Thyroid gland (tissue), 4 donors: ENCODE data around the gene TENM3. TPM values are rescaled to one million over a fixed set of nuclear protein-coding genes. Genes with fewer than 3 reads are reported as not detected.

Experiments used
- DNase-seq, 2 donors: peaks; one replicate each; pipeline ENCODE4 v3.0.0-alpha.2; 2019
- H3K27ac ChIP-seq, 3 donors: fragments of 200-600 bp; sonication (generic); 1 replicate in 2 of 3; 2 replicates in 1 of 3; pipeline ENCODE4 v1.5.1; 2016 to 2019; ENCODE audit warnings: mild to moderate bottlenecking in 1 of 3, moderate library complexity in 1 of 3
- H3K27me3 ChIP-seq: fragments of 200-600 bp; sonication (generic); one replicate; pipeline ENCODE4 v1.5.1; 2019
- H3K36me3 ChIP-seq, 2 donors: fragments of 200-600 bp; sonication (generic); one replicate each; pipeline ENCODE4 v1.5.1; 2016 to 2019
- H3K4me1 ChIP-seq, 2 donors: fragments of 200-600 bp; sonication (generic); one replicate each; pipeline ENCODE4 v1.5.1; 2017 to 2019
- H3K4me3 ChIP-seq, 3 donors: fragments of 200-600 bp; sonication (generic); replicated peaks in 1 of 3; 1 replicate in 2 of 3; 2 replicates in 1 of 3; pipeline ENCODE4 v1.5.1; 2016; ENCODE audit warnings: mild to moderate bottlenecking in 1 of 3
- H3K9me3 ChIP-seq: fragments of 200-600 bp; sonication (generic); one replicate; pipeline ENCODE4 v1.5.1; 2017
- POLR2A ChIP-seq, 2 donors: fragments of 450-650 bp; IDR thresholded peaks; one replicate each; pipeline ENCODE4 v1.6.1; 2017; ENCODE audit warnings: antibody characterized with exemption in 2 of 2, mild to moderate bottlenecking in 2 of 2, moderate library complexity in 1 of 2
- WGBS, 2 donors: methylation state at CpG; one replicate each; pipeline ENCODE4 v1.1.5; 2017; 5-methylcytosine and 5-hydroxymethylcytosine counted together
- intact Hi-C: fragments of 100-400 bp; cut with DNase I; formaldehyde crosslinking; loops from one replicate; pipeline ENCODE4 v1.15.1; 2023
- total RNA-seq, 4 donors: library from RNA; depleted of rRNA; stranded (reverse); fragments of >200 nt; gene quantifications; one replicate each; pipeline ENCODE4 v1.2.3, GENCODE V29; 2016
- TF ChIP-seq, protein P1 (sequence below), 6 experiments: fragments of 200-600 bp in 3 of 6; fragments of 450-650 bp in 3 of 6; sonication (generic) in 3 of 6; IDR thresholded peaks; one replicate each; pipeline ENCODE4 v1.5.1; 2016 to 2019; ENCODE audit warnings: antibody characterized with exemption in 6 of 6, mild to moderate bottlenecking in 2 of 6, inconsistent platforms in 1 of 6, moderate library complexity in 1 of 6

Gene TENM3
- total RNA-seq, 4 donors from 2014 or later, result 41.8 to 82.2 (median 68.1) TPM

DNA sequence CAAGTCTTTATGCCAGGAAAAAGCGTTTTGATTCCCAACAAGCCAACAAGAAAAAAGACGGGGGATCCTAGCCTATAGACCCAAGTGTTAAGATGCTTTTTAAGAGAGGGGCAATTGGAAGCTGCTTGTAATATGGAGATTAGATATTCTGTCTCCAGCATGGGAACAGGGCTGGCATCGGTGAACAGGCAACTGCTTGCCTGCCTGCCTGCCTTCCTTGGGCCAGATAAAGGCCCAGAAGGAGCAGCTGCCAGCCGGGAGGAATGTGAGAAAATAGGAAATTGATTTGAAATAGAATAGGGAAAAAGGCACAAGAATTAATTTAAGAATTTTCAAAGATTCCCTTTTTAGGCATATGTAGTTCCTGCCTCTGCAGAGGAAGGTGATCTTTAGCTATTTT lies 192.2 kb downstream of the TENM3 start:
- H3K36me3 ChIP-seq, result no peaks in the 10 kb centered on the region
- no peaks in the 10 kb centered on the region for H3K4me1 ChIP-seq
- H3K4me3 ChIP-seq, result no peak overlapping the region
- WGBS, 2 donors, result 82 to 90% methylated on average over 4 of the region's 4 CpGs
- H3K27me3 ChIP-seq, result no peaks in the 10 kb centered on the region
- DNase-seq, result no peak
- H3K9me3 ChIP-seq, result no peaks in the 10 kb centered on the region
- intact Hi-C loops, result no loop called here
- H3K27ac ChIP-seq, result no peak overlapping the region
- TF ChIP-seq, protein P1, sequence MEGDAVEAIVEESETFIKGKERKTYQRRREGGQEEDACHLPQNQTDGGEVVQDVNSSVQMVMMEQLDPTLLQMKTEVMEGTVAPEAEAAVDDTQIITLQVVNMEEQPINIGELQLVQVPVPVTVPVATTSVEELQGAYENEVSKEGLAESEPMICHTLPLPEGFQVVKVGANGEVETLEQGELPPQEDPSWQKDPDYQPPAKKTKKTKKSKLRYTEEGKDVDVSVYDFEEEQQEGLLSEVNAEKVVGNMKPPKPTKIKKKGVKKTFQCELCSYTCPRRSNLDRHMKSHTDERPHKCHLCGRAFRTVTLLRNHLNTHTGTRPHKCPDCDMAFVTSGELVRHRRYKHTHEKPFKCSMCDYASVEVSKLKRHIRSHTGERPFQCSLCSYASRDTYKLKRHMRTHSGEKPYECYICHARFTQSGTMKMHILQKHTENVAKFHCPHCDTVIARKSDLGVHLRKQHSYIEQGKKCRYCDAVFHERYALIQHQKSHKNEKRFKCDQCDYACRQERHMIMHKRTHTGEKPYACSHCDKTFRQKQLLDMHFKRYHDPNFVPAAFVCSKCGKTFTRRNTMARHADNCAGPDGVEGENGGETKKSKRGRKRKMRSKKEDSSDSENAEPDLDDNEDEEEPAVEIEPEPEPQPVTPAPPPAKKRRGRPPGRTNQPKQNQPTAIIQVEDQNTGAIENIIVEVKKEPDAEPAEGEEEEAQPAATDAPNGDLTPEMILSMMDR (IDR thresholded peaks at IDR 0.05), result no peak
- TF ChIP-seq POLR2A (IDR thresholded peaks at IDR 0.05), result no peak

DNA sequence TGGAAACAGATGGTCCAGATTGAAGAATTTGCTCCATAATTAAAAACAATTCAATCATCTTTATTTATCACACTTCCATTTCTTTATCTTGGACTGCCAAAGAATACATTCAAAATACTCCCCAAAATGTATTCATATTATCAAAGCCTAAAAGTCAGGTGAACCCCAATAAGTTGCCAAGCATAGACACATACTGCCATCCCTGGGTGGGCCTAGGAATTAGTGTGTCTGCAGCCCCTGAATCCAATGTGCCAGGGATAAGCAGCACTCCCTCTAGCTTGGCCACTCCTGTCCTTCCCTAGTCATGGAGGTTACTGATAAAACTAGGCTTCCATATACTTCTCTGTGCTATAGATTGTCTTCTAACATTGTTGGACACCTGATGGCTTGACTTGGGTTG lies 199.9 kb downstream of the TENM3 start:
- TF ChIP-seq POLR2A (IDR thresholded peaks at IDR 0.05), result no peak
- TF ChIP-seq, protein P1 (IDR thresholded peaks at IDR 0.05), result no peak

GRCh38 chr4:182447767-182448280 lies 204.6 kb downstream of the TENM3 start:
- Histone ChIP-seq H3K4me3 (peak overlapping the region; percentile 57 to 76 (median 75)), H3K27me3 (no peaks in the 10 kb centered on the region), H3K9me3 (no peaks in the 10 kb centered on the region), H3K27ac (peak overlapping the region in 2 of 3 donors; percentile 47 to 77), H3K36me3 (no peaks in the 10 kb centered on the region), H3K4me1 (no peaks in the 10 kb centered on the region)
- DNase-seq, result peak; percentile 21 to 26
- TF ChIP-seq, protein P1 (IDR thresholded peaks at IDR 0.05), result no peak
- peak in 1 of 2 donors; percentile 5 for TF ChIP-seq POLR2A (IDR thresholded peaks at IDR 0.05)
- WGBS, 2 donors, result 10 to 13% methylated on average over 23 of the region's 25 CpGs
- intact Hi-C loops, result no loop called here

More for the DNA sequence above, 199.9 kb downstream of the TENM3 start:
- intact Hi-C loops, result no loop called here
- Histone ChIP-seq H3K36me3 (no peaks in the 10 kb centered on the region), H3K27me3 (no peaks in the 10 kb centered on the region), H3K9me3 (no peaks in the 10 kb centered on the region), H3K27ac (no peak overlapping the region), H3K4me1 (no peaks in the 10 kb centered on the region), H3K4me3 (no peak overlapping the region)
- no peak for DNase-seq

DNA sequence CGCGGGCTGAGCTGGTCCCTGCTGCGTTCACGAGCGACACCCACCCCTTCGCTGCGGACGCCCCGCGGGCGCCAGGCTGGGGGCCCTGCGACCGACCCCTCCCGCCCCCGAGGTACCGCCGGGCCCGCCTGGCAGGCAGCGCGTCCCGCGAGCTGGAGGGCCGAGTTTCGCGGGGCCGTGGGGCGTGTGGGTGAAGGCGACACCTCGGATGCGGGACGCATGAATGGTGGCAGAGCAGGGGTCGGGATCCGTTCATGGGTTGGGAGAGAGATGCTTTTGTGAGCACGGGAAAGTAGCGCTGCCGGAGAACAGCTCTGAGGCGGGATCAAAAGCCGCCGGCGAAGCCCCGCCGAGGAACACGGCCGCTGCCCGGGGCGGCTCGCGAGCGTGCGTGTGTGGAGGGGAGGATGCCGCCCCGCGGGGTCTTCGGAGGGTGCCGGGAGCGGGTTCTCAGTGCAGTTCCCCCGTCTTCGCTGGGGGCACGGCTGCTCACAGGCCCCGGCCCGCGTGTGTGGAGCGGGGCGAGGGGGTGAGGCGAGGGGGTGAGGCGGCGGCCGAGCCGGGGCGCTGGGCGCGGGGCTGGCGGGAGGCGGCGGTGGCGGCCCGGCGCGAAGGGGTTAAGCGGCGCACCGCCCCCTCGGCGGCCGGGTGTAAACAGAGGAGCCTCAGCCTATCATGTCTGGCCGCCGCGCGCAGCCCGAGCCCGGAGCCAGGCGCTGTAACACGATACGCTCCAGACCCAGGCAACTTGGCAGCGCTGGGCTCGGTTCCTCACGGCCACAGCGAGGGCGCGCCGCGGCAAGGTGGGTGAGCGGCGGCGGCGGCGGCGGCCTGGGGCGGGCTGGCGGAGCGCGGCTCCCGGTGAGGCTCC lies 205.3 kb downstream of the TENM3 start:
- Histone ChIP-seq H3K27ac (peak overlapping the region in 2 of 3 donors; percentile 47 to 77), H3K36me3 (no peaks in the 10 kb centered on the region), H3K4me3 (peak overlapping the region; percentile 57 to 76 (median 75)), H3K9me3 (no peaks in the 10 kb centered on the region), H3K4me1 (no peaks in the 10 kb centered on the region), H3K27me3 (no peaks in the 10 kb centered on the region)
- WGBS, 2 donors, result 0 to 6% methylated on average over 7 to 32 of the region's 113 CpGs
- TF ChIP-seq, protein P1 (IDR thresholded peaks at IDR 0.05), result no peak
- peak; percentile 75 to 97 for TF ChIP-seq POLR2A (IDR thresholded peaks at IDR 0.05)
- peak; percentile 96 for DNase-seq
- intact Hi-C loops, result no loop called here
